OCI-LY7 (cell line): ENCODE results near the gene RREB1.

Source experiments
- CTCF ChIP-seq: fragments of 200-600 bp; sonication (generic); conservative IDR thresholded peaks from 2 replicates; pipeline ENCODE4 v1.5.1; 2014; ENCODE audit warnings: mild to moderate bottlenecking, antibody characterized with exemption, low read length, moderate library complexity, mixed read lengths
- EZH2phosphoT487 ChIP-seq: fragments of 200-600 bp; sonication (generic); IDR thresholded peaks from 2 replicates; pipeline ENCODE4 v1.6.1; 2018; ENCODE audit warnings: low read depth, borderline replicate concordance, mild to moderate bottlenecking, mixed run types, antibody characterized with exemption, low read length, moderate library complexity, mixed read lengths

GRCh38 chr6:7251646-7252260 is 144.0 kb downstream of the RREB1 start:
- TF ChIP-seq CTCF (no peak), EZH2phosphoT487 (no peak)
